RWPE2 (cell line): ENCODE results near the gene FAF1.
"Not testable (repeated sequence)": the region's sequence is repeated elsewhere in the genome, so short reads cannot be mapped to it uniquely, and the experiment has no call there.

Experiments
- ATAC-seq: fragments of 200-7000 bp; cut with Tn5 transposase; 3 replicates; pipeline ENCODE4 v1.9.1; 2021; ENCODE audit warnings: low read depth
- DNase-seq: peaks from one replicate; pipeline ENCODE4 v3.0.0-alpha.2; 2020; ENCODE audit warnings: low spot score
- H3K27ac ChIP-seq: fragments of 450-650 bp; 2 replicates; pipeline ENCODE4 v1.5.1; 2017; ENCODE audit warnings: mild to moderate bottlenecking; ENCODE audit not compliant: poor library complexity, severe bottlenecking
- H3K27me3 ChIP-seq: fragments of 250-450 bp; sonication (Bioruptor Pico); 2 replicates; pipeline ENCODE4 v1.5.1; 2021; ENCODE audit warnings: mild to moderate bottlenecking, moderate library complexity; ENCODE audit not compliant: insufficient read depth, poor library complexity, severe bottlenecking
- H3K36me3 ChIP-seq: fragments of 250-450 bp; sonication (Bioruptor Pico); 2 replicates; pipeline ENCODE4 v1.5.1; 2020; ENCODE audit warnings: low read depth, mild to moderate bottlenecking, moderate library complexity
- H3K4me1 ChIP-seq: fragments of 250-450 bp; sonication (Bioruptor Pico); 2 replicates; pipeline ENCODE4 v1.5.1; 2021; ENCODE audit warnings: mild to moderate bottlenecking, moderate library complexity; ENCODE audit not compliant: insufficient read depth, poor library complexity, severe bottlenecking
- H3K4me3 ChIP-seq: fragments of 250-450 bp; sonication (Bioruptor Pico); 2 replicates; pipeline ENCODE4 v1.5.1; 2021; ENCODE audit warnings: mild to moderate bottlenecking, moderate library complexity; ENCODE audit not compliant: severe bottlenecking
- H3K9me3 ChIP-seq: fragments of 250-450 bp; sonication (Bioruptor Pico); 2 replicates; pipeline ENCODE4 v1.5.1; 2021; ENCODE audit warnings: mild to moderate bottlenecking, moderate library complexity; ENCODE audit not compliant: severe bottlenecking
- TF ChIP-seq, protein P1 (sequence below): fragments of 450-650 bp; IDR thresholded peaks from one replicate; pipeline ENCODE4 v1.5.1; 2017; ENCODE audit warnings: mild to moderate bottlenecking, moderate library complexity; ENCODE audit not compliant: poor library complexity, severe bottlenecking

Gene FAF1

DNA sequence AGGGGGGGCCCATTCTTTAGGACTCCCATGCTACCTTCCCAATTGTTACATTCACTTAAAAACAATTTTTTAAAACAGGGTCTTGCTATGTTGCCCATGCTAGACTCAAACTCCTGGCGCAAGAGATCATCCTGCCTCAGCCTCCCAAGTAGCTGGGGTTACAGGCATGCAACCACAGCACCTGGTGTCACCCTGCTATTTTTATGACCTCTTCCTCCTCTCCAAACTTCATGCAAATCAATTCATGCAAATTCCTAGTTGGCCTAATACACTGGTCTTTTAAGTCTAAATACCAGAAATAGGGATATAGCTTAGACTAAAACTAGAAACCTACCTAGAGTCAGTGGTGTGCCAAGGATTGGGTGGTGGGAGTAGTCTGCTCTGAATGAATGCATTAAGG, 40.1 kb upstream of the FAF1 start:
- TF ChIP-seq, protein P1, sequence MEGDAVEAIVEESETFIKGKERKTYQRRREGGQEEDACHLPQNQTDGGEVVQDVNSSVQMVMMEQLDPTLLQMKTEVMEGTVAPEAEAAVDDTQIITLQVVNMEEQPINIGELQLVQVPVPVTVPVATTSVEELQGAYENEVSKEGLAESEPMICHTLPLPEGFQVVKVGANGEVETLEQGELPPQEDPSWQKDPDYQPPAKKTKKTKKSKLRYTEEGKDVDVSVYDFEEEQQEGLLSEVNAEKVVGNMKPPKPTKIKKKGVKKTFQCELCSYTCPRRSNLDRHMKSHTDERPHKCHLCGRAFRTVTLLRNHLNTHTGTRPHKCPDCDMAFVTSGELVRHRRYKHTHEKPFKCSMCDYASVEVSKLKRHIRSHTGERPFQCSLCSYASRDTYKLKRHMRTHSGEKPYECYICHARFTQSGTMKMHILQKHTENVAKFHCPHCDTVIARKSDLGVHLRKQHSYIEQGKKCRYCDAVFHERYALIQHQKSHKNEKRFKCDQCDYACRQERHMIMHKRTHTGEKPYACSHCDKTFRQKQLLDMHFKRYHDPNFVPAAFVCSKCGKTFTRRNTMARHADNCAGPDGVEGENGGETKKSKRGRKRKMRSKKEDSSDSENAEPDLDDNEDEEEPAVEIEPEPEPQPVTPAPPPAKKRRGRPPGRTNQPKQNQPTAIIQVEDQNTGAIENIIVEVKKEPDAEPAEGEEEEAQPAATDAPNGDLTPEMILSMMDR, result no peak
- H3K27ac ChIP-seq, result no peak overlapping the region
- no peak for ATAC-seq
- no peaks in the 10 kb centered on the region for H3K4me1 ChIP-seq
- no peak for DNase-seq
- peaks cover 4% of the 10 kb centered on the region for H3K27me3 ChIP-seq
- H3K9me3 ChIP-seq, result no peaks in the 10 kb centered on the region
- no peak overlapping the region for H3K4me3 ChIP-seq
- no peaks in the 10 kb centered on the region for H3K36me3 ChIP-seq

DNA sequence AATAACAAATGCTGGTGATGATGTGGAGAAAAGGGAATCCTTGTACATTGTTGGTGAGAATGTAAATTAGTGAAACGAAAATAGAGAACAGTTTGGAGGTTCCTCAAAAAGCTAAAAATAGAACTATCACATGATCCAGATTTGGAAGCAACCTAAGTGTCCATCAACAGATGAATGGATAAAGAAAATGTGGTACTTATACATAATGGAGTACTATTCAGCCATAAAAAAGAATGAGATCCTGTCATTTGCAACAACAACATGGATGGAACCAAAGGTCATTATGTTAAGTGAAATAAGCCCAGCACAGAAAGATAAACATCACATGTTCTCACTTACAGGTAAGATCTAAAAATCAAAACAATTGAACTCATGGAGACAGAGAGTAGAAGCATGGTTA, 39.3 kb upstream of the FAF1 start:
- ATAC-seq, H3K36me3 ChIP-seq, H3K9me3 ChIP-seq, H3K27me3 ChIP-seq, H3K27ac ChIP-seq, H3K4me1 ChIP-seq, H3K4me3 ChIP-seq, DNase-seq: not testable (repeated sequence)

DNA sequence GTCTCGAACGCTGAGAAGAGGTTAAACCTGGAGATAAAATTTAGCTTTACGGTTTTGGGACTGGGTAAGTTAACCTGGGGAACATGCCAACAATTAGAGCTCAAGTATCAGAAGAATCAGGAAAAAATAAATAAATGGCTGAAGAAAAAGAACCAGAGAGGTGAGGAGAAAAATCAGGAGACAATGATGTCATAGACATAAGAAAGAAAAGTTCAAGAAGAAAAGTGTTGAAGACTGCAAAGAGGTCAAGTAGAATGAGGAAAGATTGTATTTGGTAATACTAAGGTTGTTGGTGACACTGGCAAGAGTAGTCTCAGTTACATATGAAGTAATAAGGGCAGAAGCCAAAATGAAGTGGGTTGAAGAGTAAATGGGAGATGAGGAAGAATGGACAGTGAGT, 36.0 kb upstream of the FAF1 start:
- DNase-seq (no peak), ATAC-seq (no peak)
- Histone ChIP-seq H3K27me3 (peaks cover 4% of the 10 kb centered on the region), H3K36me3 (no peaks in the 10 kb centered on the region), H3K4me1 (no peaks in the 10 kb centered on the region), H3K27ac (no peak overlapping the region), H3K4me3 (no peak overlapping the region), H3K9me3 (no peaks in the 10 kb centered on the region)
- TF ChIP-seq, protein P1, result no peak

DNA sequence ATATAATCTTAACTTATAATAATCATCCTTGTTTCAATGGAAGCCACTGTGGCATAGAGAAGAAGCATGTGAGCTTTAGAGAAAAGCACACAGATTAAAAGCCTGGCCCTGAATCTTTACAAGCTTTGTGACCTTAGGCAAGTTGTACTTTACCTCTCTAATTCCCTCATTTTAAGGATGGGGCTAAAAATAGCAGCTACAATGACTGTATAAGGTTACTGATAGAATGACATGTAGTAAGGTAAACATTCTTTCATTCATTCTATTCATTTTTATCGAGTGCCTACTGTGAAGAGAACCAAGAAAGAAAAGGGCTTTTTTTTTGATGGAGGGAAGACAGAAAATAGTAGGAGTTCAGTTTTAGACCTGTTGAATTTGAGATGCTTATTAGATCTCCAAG, 35.6 kb upstream of the FAF1 start:
- no peak for ATAC-seq
- H3K27ac ChIP-seq, result no peak overlapping the region
- no peaks in the 10 kb centered on the region for H3K36me3 ChIP-seq
- H3K9me3 ChIP-seq, result no peaks in the 10 kb centered on the region
- H3K4me1 ChIP-seq, result no peaks in the 10 kb centered on the region
- TF ChIP-seq, protein P1, result no peak
- DNase-seq, result no peak
- no peak overlapping the region for H3K4me3 ChIP-seq
- peaks cover 4% of the 10 kb centered on the region for H3K27me3 ChIP-seq

DNA sequence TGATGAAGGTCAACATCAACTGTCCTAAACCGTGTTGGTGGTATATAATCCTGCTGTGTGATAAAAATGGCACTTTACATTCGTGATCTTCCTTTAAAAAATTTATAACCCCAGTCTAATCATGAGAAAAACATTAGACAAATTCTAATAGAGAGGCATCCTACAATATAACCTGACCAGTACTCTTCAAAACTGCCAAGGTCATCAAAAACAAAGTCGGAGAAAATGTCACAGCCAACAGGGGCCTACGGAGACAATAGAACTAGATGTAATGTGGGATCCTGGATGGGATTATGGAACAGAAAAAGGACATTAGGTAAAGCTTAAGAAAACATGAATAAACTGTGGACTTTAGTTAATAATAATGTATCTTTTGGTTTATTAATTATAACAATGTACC, 34.9 kb upstream of the FAF1 start:
- Histone ChIP-seq H3K27me3 (peaks cover 4% of the 10 kb centered on the region), H3K4me1 (no peaks in the 10 kb centered on the region), H3K27ac (no peak overlapping the region), H3K36me3 (no peaks in the 10 kb centered on the region), H3K4me3 (no peak overlapping the region), H3K9me3 (no peaks in the 10 kb centered on the region)
- DNase-seq (no peak), ATAC-seq (no peak)
- TF ChIP-seq, protein P1, result no peak
